ENCODE measurements around the gene ZNF610.

- TF ChIP-seq POLR2A (IDR thresholded peaks at IDR 0.05) = no peak
- no peak for TF ChIP-seq CTCF (IDR thresholded peaks at IDR 0.05)
These were observed 74.2 kb downstream of the ZNF610 start for GRCh38 chr19:52410276-52410675.
